ENCODE results near the gene ASTL. TPM values are rescaled to one million over a fixed set of nuclear protein-coding genes. Genes with fewer than 3 reads are reported as not detected.
A peak's percentile ranks its signal among the peaks of the same experiment; 100 is the strongest.

Gene ASTL
- total RNA-seq, 1 donor from 2014 or later, result not detected

DNA sequence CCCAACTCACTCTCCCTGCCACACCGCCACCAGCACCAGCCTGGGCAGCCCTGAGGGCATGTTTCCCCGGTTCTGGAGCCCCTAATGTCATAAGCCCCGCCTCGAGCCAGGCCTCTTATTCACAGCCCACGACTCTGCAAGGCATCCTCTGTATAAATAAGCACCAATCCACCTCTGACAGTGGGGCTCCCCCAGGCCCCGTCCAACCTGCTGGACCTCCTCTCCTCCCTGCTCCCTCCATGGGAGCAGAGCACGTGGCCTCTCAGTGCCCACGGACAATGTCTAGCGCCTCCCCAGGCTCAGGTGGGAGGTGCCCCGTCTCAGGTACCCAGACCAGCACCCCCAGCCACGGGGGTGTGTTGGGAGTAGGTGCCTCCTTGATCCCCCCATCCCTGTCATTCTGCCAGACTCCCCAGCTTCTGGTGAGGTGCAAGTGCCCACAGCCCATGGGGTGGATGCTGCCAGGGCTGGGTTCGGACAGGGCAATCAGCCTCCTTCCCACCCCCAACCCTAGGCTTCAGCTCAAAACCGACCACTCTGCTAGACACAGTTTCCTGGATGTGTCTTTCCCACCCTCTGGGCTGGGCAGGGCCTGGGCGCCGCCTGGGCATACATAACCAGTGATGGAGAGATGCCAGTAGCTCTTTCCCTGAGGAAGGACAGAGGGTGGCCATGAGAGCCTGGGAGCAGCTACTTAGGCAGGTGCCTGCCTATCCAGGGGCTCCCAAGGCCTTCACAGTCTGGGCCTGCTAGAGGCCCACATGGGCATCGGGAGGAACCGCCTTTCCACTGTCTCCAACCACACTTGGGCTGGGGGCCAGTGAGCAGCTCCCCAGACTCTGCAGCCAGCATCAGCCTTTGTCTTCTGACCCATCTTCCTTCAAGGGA, 20.4 kb downstream of the ASTL start:
- no peak for DNase-seq (ENCODE audit: missing footprints)

DNA sequence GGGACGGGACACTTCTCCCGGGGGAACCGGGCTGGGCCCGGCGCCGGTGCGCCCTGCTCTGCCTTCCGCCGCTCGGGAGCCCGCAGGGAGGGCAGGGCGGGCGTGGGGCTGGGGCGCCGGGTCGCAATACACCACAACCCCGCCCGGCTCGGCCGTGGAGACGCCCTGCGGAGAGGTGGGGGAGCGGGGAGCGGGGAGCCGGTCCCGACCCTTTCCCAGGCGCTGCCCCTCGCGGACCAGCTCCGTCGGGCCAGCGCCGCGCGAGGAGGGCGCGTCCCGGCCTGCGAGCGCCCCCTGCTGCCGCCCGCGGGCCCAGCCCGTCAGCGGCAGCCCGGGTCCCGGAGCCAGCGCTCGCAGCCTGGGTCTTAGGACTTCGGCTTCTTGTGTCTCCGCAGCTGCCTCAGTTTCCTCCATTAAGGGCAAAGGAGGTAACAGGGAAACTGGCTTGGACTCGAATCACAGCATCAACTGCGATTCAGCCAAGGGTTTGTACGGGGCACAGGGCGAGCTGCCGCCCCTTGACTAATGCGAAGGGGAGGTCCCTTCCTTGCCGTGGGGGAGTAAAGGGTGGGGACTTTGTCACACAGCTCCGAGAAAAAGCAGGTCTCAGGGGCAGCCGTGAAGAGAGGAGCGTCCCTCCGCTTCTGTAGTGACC, 21.3 kb downstream of the ASTL start:
- ATAC-seq (peak; percentile 85), DNase-seq (ENCODE audit: missing footprints) (peak; percentile 81)
- intact Hi-C loops (cut with DNase I), result loop anchor here (5.0 to 10.0 kb wide), 2 partner anchors 35 to 92 kb away; no protein-coding TSS in a partner anchor

More for the DNA sequence above, 20.4 kb downstream of the ASTL start:
- intact Hi-C loops (cut with DNase I), result loop anchor here (5.0 to 10.0 kb wide), 2 partner anchors 36 to 93 kb away; no protein-coding TSS in a partner anchor
- ATAC-seq, result no peak

DNA sequence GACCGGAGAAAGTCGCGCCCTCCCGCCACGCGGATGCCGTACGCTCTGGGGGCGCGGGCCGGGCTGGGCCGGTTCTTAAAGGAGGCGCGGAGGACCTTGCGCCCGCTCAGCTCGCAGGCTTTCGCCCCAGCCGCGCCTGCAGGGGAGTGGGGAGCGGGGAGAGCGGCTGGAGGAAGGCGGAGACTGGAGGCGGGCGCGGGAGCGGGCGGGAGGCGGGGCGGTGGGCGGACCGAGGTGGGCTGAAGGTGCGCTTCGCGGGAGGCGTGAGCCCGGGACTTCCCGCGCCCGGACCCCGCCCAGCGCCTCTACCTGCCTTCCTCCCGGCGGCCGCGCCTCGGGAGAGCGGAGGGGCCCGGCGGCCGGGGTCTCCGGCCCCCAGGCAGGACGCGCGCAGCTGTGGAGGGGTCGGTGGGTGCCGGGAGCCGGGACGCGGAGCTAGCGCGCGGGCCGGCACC, 21.9 kb downstream of the ASTL start, which contains the start of gene ADRA2B:
TSS of gene ADRA2B (minus strand) at position 148 of the 455 bp plus-strand sequence. CDS start 422 bp downstream, outside the sequence.
- DNase-seq (ENCODE audit: missing footprints), result no peak
- intact Hi-C loops (cut with DNase I), result loop anchor here (5.0 to 10.0 kb wide), 2 partner anchors 34 to 92 kb away; no protein-coding TSS in a partner anchor
- ATAC-seq, result peak; percentile 62

DNA sequence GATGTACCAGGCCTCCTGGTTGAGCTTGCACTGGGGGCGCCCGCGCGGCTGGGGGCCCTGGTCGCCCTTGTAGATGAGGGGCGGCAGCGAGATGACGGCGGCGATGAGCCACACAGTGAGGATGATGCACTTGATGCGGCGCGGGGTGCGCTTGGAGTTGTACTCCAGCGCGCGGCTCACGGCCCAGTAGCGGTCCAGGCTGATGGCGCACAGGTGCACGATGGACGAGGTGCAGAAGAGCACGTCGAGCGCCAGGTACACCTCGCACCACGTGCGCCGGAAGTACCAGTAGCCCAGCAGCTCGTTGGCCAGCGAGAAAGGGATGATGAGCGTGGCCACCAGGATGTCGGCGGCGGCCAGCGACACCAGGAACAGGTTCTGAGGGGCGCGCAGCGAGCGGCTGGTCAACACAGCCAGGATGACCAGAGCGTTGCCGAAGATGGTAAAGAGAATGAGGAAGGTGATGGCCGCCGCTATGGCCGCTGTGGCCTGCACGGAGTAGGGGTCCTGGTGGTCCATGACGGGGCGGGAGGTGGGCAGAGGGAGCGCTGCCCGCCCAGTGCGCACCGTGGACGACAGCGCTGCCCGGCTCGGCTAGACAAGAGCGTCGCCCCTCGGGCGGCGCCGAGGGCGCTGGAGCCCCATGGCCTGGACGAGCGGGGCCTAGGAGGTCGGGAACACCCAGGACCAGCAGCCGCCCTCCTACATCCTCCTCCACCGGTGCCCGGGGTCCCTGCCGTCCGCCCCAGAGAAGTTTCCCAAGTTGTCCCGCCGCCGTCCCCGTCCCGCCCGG, 22.5 kb downstream of the ASTL start:
- no peak for DNase-seq (ENCODE audit: missing footprints)
- no peak for ATAC-seq
- intact Hi-C loops (cut with DNase I), result loop anchor here (5.0 to 10.0 kb wide), 2 partner anchors 34 to 91 kb away; no protein-coding TSS in a partner anchor

DNA sequence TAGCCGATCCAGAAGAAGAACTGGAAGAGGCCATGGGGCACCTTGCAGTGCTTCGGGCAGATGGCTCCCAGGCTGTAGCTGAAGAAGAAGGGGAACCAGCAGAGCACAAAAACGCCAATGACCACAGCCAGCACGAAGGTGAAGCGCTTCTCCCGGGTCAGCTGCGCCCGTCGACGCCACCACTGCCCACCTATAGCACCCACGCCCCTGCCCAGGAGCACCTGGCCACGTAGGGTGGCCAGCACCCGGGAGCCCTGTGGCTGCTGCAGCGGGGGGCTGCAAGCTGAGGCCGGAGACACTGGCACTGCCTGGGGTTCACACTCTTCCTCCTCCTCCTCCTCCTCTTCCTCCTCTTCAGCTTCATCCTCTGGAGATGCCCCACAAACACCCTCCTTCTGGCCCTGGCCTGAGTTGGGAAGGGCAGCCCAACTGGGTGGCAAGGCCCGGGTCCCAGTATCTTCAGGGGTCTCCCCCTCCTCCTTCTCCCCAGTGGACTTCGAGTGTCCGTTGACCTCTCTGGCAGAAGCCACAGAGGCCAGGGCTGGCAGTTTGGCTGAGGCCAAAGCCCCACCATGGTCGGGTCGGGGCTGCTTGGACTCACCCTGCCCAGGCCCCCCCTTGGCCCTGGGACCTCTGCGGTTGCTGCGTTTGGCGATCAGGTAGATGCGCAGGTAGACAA, 23.3 kb downstream of the ASTL start:
- ATAC-seq (no peak), DNase-seq (ENCODE audit: missing footprints) (peak; percentile 62)
- intact Hi-C loops (cut with DNase I), result loop anchor here (5.0 to 10.0 kb wide), 3 partner anchors 33 to 90 kb away; no protein-coding TSS in a partner anchor

DNA sequence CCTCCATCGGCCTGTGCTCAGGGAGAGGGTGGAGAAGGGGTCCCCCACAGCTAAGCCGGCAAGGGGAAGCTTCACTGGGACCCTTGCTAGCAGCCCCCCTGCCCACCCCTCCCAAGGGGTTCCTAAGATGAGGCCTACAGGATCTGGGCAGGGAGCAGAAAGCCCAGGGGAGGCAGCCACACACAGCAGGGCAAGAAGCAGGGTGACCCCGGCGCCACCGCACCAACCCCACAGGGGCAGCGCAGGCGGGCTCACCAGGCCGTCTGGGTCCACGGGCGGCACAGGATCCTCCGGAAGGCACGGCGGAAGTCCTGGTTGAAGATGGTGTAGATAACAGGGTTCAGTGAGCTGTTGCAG, 23.8 kb downstream of the ASTL start:
- no peak for DNase-seq (ENCODE audit: missing footprints)
- ATAC-seq, result no peak
- intact Hi-C loops (cut with DNase I), result loop anchor here (5.0 to 10.0 kb wide), 2 partner anchors 42 to 90 kb away; no protein-coding TSS in a partner anchor

DNA sequence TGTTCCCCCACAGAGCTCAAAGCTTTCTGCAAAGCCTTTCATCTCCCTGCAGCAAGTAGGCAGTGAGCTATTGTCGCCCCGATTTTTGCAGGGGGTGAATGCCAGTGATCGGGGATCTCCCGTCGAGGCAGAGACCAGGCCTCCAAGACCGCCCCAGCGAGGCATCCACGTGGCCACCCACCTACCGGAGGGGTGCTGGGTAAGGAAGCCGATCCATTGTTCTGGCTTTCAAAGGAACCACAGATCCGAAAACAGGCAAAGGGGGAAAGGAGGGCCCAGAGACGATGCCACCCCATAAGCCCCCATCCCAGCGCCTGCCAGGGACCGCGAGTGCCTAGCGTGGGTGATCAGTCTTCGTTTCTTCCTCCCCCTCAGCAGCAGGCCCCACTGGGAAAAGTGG, 24.4 kb downstream of the ASTL start:
- intact Hi-C loops (cut with DNase I), result loop anchor here (5.0 to 10.0 kb wide), 2 partner anchors 42 to 89 kb away; no protein-coding TSS in a partner anchor
- DNase-seq (ENCODE audit: missing footprints) (peak; percentile 27), ATAC-seq (no peak)

DNA sequence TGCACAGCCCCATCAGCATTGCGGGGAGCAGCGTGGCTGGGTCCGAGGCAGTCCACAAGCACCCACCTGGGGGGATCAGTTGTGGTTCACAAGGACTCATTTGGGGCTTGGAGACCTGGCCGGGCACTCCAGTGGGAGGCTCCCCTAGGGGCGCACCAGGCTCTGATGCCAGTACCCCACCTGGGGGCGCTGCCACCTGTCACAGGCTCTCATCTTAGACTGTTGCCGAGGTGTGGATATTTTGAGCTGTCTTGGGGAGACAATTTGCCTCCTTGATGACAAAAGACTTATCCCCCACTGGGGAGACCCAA, 25.0 kb downstream of the ASTL start:
- intact Hi-C loops (cut with DNase I), result loop anchor here (5.0 to 10.0 kb wide), 2 partner anchors 41 to 89 kb away; no protein-coding TSS in a partner anchor
- DNase-seq (ENCODE audit: missing footprints), result no peak
- ATAC-seq, result no peak

DNA sequence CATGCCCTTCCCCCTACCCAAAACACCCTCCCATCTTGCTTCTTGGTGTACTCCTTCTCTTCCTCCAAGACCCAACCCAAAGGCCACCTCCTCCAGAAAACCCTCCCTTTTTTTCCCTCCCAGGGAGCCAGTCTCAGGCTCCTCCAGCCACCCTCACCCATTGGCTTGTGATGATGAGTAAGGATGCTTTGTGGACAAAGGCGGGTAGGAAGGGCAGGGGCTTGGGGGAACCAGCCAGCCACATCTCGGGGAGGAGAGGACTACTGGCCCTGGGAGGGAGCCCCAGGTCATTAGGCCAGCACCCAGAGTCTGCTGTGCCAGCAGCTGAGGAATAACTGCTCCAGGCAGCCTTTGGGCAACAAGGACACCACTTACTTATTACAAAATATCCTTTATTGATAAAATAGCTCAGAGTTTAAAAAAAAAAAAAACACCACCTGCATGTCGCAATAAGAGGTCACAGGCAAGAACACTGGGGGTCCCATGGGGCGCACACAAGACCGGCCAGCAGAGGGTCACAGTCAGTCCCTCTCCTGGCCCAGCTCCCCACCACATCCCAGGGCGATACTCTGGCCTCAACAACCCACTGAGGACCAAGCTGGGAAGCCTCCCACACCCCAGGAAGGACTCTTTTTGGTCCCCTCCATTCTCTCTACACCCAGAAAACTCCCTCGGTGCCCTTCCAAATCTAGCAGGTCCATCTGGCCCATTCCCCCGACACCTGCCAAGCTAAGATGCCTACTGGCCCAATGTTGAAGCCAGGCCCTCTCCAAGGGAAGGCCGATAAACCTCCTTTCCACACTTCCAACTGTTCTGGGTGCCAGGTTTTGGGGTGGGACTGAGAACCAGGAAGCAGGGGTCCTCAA, 25.6 kb downstream of the ASTL start:
- no peak for ATAC-seq
- intact Hi-C loops (cut with DNase I), result loop anchor here (5.0 to 10.0 kb wide), 2 partner anchors 40 to 88 kb away; no protein-coding TSS in a partner anchor
- no peak for DNase-seq (ENCODE audit: missing footprints)

DNA sequence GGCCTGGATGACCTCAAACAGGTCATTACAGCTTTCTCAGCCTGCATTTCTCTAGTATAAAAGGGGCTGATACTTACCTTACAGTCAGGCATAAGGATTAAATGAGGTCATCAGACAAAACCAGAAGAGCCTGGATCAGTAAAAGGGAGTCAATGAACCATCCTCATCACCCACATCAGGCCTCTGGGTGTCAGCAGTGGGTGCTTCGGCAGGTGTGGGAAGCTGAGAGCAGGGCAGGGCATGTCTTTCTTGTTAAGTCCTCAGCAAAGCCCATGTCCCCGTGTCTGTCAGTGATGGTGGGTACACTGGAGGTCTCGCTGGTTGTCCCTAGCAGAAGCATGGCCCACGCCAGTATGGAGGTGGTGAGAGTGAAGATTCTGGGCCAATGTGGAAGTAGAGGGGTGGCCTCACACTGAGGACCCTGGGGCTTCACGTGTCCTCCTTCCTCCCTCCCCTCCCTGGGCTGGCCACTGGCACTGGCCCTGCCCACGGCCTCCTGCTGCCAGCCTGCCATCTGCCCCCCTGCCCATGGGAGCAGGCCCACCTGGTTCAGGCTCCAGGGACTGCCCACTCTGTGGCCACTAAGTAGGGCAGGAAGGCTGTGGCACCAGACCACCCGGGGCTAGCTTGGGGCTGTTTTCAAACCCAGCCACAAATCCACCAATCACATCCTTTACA, 26.3 kb downstream of the ASTL start:
- no peak for DNase-seq (ENCODE audit: missing footprints)
- ATAC-seq, result no peak
- intact Hi-C loops (cut with DNase I), result loop anchor here (5.0 to 10.0 kb wide), 2 partner anchors 40 to 87 kb away; no protein-coding TSS in a partner anchor

DNA sequence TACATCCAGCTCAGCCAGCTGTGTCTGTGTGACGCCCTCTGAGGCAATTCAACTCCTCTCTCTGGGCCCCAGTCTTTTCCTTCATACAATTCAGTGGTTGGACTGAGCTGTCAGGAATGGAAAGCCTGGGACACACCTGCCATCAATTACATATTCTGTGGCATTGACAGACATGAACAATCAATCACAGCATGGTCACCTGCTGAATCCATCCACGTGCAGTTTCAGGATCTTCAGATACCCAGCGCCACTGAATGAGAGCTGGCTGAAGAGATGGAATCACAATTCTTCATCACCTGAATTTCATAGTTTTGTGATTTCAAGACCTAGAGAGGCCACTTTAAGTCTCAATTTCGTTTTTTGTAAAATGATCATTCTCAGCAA, 27.1 kb downstream of the ASTL start:
- no peak for DNase-seq (ENCODE audit: missing footprints)
- intact Hi-C loops (cut with DNase I), result loop anchor here (5.0 to 10.0 kb wide), 2 partner anchors 39 to 86 kb away; no protein-coding TSS in a partner anchor
- ATAC-seq, result no peak

DNA sequence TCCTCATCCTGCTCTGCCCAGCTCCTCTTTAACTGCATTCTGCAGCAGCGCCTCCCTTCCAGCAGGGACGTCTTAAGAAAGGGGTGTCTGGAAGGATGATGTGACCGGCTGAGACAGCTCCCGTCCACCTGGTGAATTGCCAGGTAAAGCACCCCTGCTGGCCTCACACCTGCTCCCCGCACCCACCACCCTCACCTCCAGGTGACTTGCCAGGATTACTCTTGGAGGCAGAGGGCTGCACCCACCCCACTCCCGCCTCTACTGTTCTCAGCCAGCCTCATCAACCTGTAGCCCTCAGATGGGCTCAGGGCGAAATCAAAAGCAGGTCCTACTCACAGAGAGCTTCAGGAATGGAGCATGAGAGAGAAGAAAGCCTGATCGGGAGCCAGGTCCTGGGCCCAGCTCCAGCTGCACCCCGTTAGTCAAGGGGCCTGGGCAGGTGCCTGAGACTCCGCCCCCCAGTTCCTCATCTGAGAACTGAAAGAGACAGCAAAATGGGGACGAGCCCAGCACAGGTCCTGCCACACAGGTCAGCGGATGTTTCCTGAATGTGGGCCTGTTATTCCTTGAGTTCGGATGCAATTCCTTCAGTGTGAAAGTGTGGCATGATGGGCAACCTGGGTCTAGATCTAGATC, 27.6 kb downstream of the ASTL start:
- DNase-seq (ENCODE audit: missing footprints) (no peak), ATAC-seq (no peak)
- intact Hi-C loops (cut with DNase I), result loop anchor here (5.0 to 10.0 kb wide), 2 partner anchors 38 to 86 kb away; no protein-coding TSS in a partner anchor

DNA sequence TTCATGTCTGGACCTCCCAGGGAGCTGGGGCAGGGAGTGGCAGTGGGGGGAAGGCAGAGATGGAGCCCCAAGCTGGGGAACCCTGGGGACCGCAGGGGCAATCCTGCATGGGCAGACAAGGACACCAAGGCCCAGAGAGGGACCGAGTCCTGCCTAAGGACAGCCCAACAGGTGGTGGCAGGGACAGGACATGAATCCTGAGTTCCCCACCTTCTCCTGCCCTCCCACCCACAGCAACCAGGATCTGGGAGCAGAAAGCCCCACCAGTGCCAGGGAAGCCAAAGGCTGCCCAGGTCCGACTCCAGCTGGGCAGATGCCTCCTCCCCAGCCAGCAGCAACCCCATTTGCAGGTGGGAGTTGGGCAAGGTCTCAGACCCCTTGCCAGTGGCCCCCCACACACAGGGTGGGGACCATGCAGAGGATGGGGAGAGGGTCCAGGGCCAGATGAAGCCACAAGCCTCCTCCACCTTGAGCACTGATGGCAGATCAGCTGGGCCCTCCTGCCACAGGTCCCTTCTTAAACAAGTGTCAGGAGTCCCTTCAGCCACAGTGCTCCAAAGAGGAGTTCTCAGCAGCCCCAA, 28.3 kb downstream of the ASTL start:
- intact Hi-C loops (cut with DNase I), result loop anchor here (5.0 to 10.0 kb wide), 2 partner anchors 38 to 85 kb away; no protein-coding TSS in a partner anchor
- DNase-seq (ENCODE audit: missing footprints) (no peak), ATAC-seq (no peak)

DNA sequence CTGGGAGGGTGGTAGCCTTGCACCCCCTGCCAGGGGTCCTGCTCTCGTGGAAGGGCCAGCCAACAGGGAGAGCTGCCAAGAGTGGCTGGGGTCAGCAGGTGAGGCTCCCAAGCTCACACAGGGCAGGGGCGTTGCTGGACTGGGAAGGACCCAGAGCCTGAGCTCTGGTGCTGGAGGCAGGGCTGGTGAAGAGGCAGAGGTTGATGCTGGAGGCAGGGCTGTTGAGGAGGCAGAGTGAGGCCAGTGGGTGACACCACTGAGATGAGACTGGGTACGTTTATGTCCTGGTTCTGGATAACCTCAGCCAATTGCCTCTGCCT, 29.0 kb downstream of the ASTL start:
- DNase-seq (ENCODE audit: missing footprints), result no peak
- intact Hi-C loops (cut with DNase I), result no loop called here
- ATAC-seq, result no peak

DNA sequence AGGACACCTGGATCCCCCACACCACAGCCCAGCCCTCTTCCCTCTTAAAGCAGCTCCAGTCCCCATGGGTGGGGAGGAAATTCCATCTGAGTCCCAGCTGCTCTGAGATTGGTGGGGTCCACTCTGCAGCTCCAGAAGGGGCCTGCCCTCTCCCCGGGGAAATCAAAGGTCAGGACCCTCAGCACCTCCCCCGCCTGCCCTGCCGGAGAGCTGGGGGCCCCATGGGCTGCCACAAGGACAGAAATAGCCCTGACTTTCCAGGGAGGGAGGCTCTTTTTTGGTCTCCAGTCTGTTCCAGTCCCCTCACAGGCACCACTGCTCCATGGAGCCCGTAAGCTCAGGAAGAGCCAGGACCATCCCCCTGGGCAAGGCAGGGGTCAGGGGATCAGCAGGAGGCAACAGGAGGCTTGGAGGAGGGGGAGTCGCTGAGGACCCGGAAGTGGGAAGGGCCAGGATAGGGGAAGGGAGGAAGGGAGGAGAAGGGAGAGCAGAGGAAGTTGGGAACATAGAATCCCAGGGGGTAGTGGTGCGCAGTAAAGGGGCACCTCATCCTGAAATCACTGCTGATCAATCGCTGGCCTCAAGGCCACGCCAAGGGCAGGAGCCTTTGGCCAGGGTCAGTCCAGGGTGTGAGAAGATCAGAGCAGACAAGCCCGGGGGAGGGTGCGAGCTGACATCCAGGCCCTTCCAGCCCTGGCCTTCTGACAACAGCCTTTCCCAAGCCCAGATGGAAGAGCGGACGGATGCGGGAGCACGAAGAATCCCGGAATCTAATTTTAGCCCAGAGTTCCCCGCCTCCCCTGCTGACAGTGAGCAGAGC, 29.6 kb downstream of the ASTL start:
- DNase-seq (ENCODE audit: missing footprints), result no peak
- intact Hi-C loops (cut with DNase I), result no loop called here
- ATAC-seq, result peak; percentile 58

All from Right ventricle myocardium inferior (tissue), 1 donor.